Measurements from ENCODE around the gene ADAMTS12. TPM values are rescaled to one million over a fixed set of nuclear protein-coding genes. Genes with fewer than 3 reads are reported as not detected.

The ADAMTS12 gene
- polyA plus RNA-seq, 1 of the 3 experiments (the other 2 are of a cell fraction): 2.5 TPM

- Histone ChIP-seq H3K4me2 (no peak overlapping the region), H2AFZ (ENCODE audit: low read depth) (no peak overlapping the region), H3K4me1 (ENCODE audit: control insufficient read depth in 1 of 2, insufficient read depth in 2 of 2, low read depth in 1 of 2, low read length in 1 of 2) (no peaks in the 10 kb centered on the region), H3K9ac (no peak overlapping the region), H3F3A (replicated peaks; ENCODE audit: insufficient read depth) (no peaks in the 10 kb centered on the region), H3K27ac (ENCODE audit: low read depth in 2 of 2, low read length in 1 of 2) (no peak overlapping the region), H3K4me3 (ENCODE audit: low read depth in 2 of 2, low read length in 1 of 2) (no peak overlapping the region), H3K9me2 (no peaks in the 10 kb centered on the region), H3K9me3 (no peaks in the 10 kb centered on the region), H3K27me3 (ENCODE audit: insufficient read depth) (no peaks in the 10 kb centered on the region; the same call in 1 of the 2 replicates), H3K79me2 (ENCODE audit: insufficient read depth) (no peaks in the 10 kb centered on the region), H3K36me3 (replicated peaks in 1 of 2; ENCODE audit: control insufficient read depth in 1 of 2, insufficient read depth in 2 of 2, low read length in 1 of 2) (no peaks in the 10 kb centered on the region), H4K20me1 (ENCODE audit: insufficient read depth) (no peaks in the 10 kb centered on the region)
- no peak for DNase-seq
- ChIA-PET CTCF (interaction anchor here (0.6 kb wide), 1 partner anchor 170 kb away, joined by 3 read pairs; no protein-coding TSS in a partner anchor), POLR2A (no interaction called here)
- WGBS (ENCODE audit: low lambda C conversion rate): 68% methylated on average over 1 of the region's 1 CpG
- no peak for TF ChIP-seq USF2 (IDR thresholded peaks at IDR 0.05; ENCODE audit: borderline replicate concordance, low read depth, low read length)
- TF ChIP-seq POLR2AphosphoS5 (IDR thresholded peaks at IDR 0.05; ENCODE audit: low read depth, low read length): no peak
- no peak for TF ChIP-seq USF1 (IDR thresholded peaks at IDR 0.05; ENCODE audit: borderline replicate concordance, low read depth)
Observed at GRCh38 chr5:33592245-33592644, 299.5 kb downstream of the ADAMTS12 start.

GRCh38 chr5:33588654-33589372, 303.0 kb downstream of the ADAMTS12 start:
- Histone ChIP-seq H3K9me3 (no peaks in the 10 kb centered on the region), H3K9me2 (no peaks in the 10 kb centered on the region), H3K36me3 (replicated peaks in 1 of 2; ENCODE audit: control insufficient read depth in 1 of 2, insufficient read depth in 2 of 2, low read length in 1 of 2) (no peaks in the 10 kb centered on the region), H3K4me1 (ENCODE audit: control insufficient read depth in 1 of 2, insufficient read depth in 2 of 2, low read depth in 1 of 2, low read length in 1 of 2) (no peaks in the 10 kb centered on the region), H3K4me2 (no peak overlapping the region), H3K9ac (no peak overlapping the region), H2AFZ (ENCODE audit: low read depth) (no peak overlapping the region), H3K27me3 (ENCODE audit: insufficient read depth) (no peaks in the 10 kb centered on the region), H3K27ac (ENCODE audit: low read depth in 2 of 2, low read length in 1 of 2) (no peak overlapping the region), H3K79me2 (ENCODE audit: insufficient read depth) (no peaks in the 10 kb centered on the region), H4K20me1 (ENCODE audit: insufficient read depth) (no peaks in the 10 kb centered on the region), H3F3A (replicated peaks; ENCODE audit: insufficient read depth) (no peaks in the 10 kb centered on the region), H3K4me3 (ENCODE audit: low read depth in 2 of 2, low read length in 1 of 2) (peak overlapping the region in 1 of 2 experiments; percentile 35; a peak in 1 of 4 replicates)
- ChIA-PET CTCF (interaction anchor here (0.6 to 3.6 kb wide), 11 partner anchors 10 to 346 kb away, joined by 3 to 30 read pairs (median 4); no protein-coding TSS in a partner anchor), POLR2A (no interaction called here)
- WGBS (ENCODE audit: low lambda C conversion rate): 68% methylated on average over 13 of the region's 16 CpGs
- peak; percentile 29 for DNase-seq
- TF ChIP-seq GATA2 (CRISPR knock-in tag; IDR thresholded peaks at IDR 0.05) (no peak), CHD2 (IDR thresholded peaks at IDR 0.05; ENCODE audit: low read length, partially characterized antibody) (no peak), RFX5 (IDR thresholded peaks at IDR 0.05; ENCODE audit: low read length) (no peak), SMC3 (IDR thresholded peaks at IDR 0.05; ENCODE audit: low read depth, low read length) (peak; percentile 34), CTCF (IDR thresholded peaks at IDR 0.05) (peak; percentile 64), RAD21 (IDR thresholded peaks at IDR 0.05; ENCODE audit: low read length) (peak; percentile 42)

All from SK-N-SH (cell line).